Urinary bladder (tissue), 4 donors: ENCODE results near the gene IRAK1BP1. TPM values are rescaled to one million over a fixed set of nuclear protein-coding genes. Genes with fewer than 3 reads are reported as not detected.
"Not testable (repeated sequence)": the region's sequence is repeated elsewhere in the genome, so short reads cannot be mapped to it uniquely, and the experiment has no call there.

Experiments
- DNase-seq: peaks from one replicate; pipeline ENCODE4 v3.0.0-alpha.2; 2015; ENCODE audit errors: extremely low spot score
- H3K27ac ChIP-seq: one replicate; pipeline ENCODE4 v1.5.1; 2013; ENCODE audit warnings: low read depth, mild to moderate bottlenecking, moderate library complexity
- H3K36me3 ChIP-seq: one replicate; pipeline ENCODE4 v1.6.1; 2013; ENCODE audit warnings: mild to moderate bottlenecking, moderate library complexity; ENCODE audit not compliant: insufficient read depth
- H3K4me1 ChIP-seq: one replicate; pipeline ENCODE4 v1.6.1; 2013; ENCODE audit warnings: mild to moderate bottlenecking, moderate library complexity; ENCODE audit not compliant: insufficient read depth
- H3K4me3 ChIP-seq: one replicate; pipeline ENCODE4 v1.5.1; 2013; ENCODE audit warnings: low read depth, low read length
- WGBS: extraction: QIAGEN DNeasy Blood & Tissue Kit; methylation state at CpG from one replicate; pipeline ENCODE4 v1.1.7; 2013; 5-methylcytosine and 5-hydroxymethylcytosine counted together
- polyA plus RNA-seq: library from polyadenylated mRNA; stranded (reverse); fragments of 200-250 nt; gene quantifications from one replicate; pipeline ENCODE4 v1.2.3, GENCODE V29; 2013
- total RNA-seq: library from RNA; depleted of rRNA; stranded (reverse); fragments of >200 nt; gene quantifications from one replicate; pipeline ENCODE4 v1.2.3, GENCODE V29; 2014
- donor health status: healthy with polysubstance abuse.
- donor health status: healthy.

The IRAK1BP1 gene
- total and polyA plus RNA-seq, 2 donors: 2.7 to 25.4 TPM

DNA sequence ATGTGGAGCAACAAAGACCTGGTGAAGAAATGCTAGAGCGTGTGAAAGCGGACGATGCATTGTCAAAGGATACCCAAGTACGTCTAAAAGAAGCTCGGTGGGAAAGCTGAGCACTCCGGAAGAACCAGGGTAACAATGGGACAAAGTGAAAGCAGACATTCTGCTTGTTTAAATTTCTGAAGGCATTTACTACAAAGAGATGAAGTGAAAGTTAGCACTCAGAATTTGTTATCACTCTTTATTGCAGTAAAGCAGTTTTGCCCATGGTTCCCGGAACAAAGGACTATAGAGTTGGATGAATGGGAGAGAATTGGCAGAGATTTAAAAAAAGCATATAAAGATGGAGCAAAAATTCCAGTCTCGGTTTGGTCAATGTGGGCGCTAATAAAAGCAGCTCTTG is 12.8 kb upstream of the IRAK1BP1 start:
- no peaks in the 10 kb centered on the region for H3K4me1 ChIP-seq
- WGBS: 89% methylated on average over 9 of the region's 9 CpGs

DNA sequence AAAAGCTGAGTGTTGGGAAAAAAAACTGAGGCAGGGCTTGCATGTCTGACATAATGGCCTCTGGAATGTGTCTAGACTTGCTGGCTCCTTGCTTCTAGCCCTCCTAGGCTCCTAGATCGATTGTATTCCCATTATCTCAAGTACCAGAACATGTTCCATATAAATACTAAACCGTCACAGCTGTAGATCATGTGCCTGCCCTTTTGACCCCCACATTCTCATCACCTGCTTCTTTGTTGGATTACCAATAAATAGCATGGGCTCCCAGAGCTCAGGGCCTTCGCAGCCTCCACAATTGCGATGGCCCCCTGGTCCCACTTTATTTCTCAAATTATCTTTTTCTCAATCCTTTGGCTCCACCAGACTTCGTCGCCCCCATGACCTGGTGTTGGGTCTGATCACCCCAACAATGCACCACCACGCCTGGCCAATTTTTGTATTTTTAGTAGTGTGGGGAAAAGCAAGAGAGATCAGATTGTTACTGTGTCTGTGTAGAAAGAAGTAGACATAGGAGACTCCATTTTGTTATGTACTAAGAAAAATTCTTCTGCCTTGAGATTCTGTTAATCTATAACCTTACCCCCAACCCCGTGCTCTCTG is 8.9 kb upstream of the IRAK1BP1 start:
- H3K36me3 ChIP-seq: not testable (repeated sequence)
- 91% methylated on average over 7 of the region's 8 CpGs for WGBS

More for the DNA sequence above, 12.8 kb upstream of the IRAK1BP1 start:
- Histone ChIP-seq H3K4me3 (no peak overlapping the region), H3K27ac (no peak overlapping the region), H3K36me3 (no peaks in the 10 kb centered on the region)
- no peak for DNase-seq

DNA sequence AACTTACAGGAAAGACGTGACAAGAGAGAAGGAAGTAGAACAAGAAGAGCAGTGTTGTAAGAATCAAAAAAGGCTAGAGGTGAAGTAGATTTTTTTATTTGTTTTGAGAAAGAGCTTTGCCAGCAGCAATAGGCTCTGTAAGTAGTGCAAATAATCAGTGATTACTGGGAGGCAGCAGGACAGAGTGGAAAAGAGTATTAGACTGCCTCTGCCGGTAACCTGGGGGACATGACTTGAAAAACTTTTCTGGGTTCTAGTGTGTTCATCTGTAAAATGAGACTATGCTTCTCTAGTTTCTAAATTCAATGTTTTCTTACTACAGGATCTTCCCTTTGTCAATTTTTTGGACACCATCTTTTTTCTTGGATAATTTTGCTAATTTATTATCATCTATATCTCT is 5.8 kb upstream of the IRAK1BP1 start:
- Histone ChIP-seq H3K27ac (no peak overlapping the region), H3K4me3 (no peak overlapping the region), H3K4me1 (no peaks in the 10 kb centered on the region), H3K36me3 (no peaks in the 10 kb centered on the region)
- WGBS: 72% methylated on average over 2 of the region's 2 CpGs
- DNase-seq: no peak

More for the DNA sequence above, 8.9 kb upstream of the IRAK1BP1 start:
- H3K27ac ChIP-seq, H3K4me3 ChIP-seq, H3K4me1 ChIP-seq, DNase-seq: not testable (repeated sequence)

DNA sequence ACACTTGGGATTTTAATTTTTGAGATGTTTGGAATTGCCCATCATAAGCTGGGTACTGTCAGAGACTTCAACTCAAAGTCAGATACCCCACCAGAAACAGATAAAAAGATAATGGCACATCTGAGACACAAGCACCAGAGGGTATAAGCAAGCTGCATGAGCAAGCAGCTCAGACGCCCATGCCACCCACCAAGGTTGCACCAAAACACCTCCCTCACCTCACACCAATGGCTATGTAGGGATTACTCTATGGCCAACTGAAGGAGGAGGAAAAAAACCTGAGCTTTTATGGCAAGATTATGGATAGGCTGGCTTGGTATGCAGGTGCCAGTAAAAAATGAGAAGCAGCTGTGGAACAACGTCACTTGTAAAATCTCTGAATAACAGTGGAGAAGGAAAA is 3.8 kb upstream of the IRAK1BP1 start:
- no peak overlapping the region for H3K4me3 ChIP-seq
- H3K36me3 ChIP-seq: no peaks in the 10 kb centered on the region
- no peaks in the 10 kb centered on the region for H3K4me1 ChIP-seq
- 59% methylated on average over 2 of the region's 2 CpGs for WGBS
- no peak overlapping the region for H3K27ac ChIP-seq
- DNase-seq: no peak

DNA sequence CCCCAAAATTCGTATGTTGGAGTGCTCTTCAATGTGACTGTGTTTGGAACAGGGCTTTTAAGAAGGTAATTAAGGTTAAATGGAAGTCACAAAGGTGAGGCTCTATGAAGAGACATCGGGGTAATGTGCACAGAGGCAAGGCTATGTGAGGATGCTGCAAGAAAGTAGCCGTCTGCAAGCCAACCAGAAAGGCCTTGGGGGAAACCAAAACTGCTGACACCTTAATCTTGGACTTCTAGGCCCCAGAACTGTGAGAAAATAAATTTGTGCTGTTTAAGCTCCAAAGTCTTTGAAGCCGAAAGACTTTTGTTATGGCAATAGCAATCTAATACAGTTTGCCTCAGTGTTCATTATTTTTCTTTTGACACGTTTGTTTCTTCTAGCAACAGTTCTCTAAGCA is 2.4 kb upstream of the IRAK1BP1 start:
- no peaks in the 10 kb centered on the region for H3K36me3 ChIP-seq
- 88% methylated on average over 5 of the region's 5 CpGs for WGBS
- DNase-seq: no peak
- H3K27ac ChIP-seq: no peak overlapping the region
- H3K4me1 ChIP-seq: no peaks in the 10 kb centered on the region
- H3K4me3 ChIP-seq: no peak overlapping the region

DNA sequence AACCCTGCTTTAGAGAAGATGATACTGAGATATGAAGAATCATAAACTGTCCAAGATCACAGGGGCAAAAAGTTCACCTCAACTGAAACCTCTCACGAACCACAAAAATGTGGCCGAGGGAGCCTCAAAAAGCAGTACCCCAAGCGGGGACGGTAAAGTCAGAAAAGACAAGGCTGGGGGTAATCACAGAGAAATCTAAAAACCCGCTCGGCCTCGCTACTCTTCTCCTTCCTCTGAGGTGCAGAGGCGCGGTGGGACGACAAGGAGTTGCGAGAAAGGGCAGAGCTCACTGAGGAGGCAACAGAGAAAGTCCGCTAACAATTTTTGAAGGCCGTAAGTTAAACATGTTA is 356 bp upstream of the IRAK1BP1 start:
- H3K4me3 ChIP-seq: peak overlapping the region; percentile 92
- WGBS: 1% methylated on average over 13 of the region's 13 CpGs
- DNase-seq: no peak
- no peak overlapping the region for H3K27ac ChIP-seq
- no peaks in the 10 kb centered on the region for H3K36me3 ChIP-seq
- no peaks in the 10 kb centered on the region for H3K4me1 ChIP-seq

DNA sequence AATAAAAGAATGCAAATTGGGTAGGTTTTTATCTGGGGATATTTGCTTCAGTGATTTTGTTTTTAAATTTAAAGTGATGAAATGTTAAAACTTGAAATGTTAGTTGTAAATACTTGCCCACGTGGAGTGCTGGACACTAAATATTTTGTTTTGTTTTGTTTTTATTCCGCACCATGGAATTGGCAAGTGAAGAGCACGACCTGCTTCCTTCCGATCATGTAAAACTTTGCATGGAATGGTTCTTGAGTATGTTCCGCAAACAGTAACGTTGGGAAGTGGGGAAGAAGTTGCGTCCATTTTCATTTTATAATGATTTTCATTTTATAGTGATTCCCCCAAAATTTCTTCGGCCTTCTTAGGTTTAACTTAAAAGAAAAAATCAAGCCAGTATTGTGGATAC is 765 bp downstream of the IRAK1BP1 start:
- Histone ChIP-seq H3K4me3 (peak overlapping the region; percentile 92), H3K27ac (no peak overlapping the region), H3K36me3 (no peaks in the 10 kb centered on the region), H3K4me1 (no peaks in the 10 kb centered on the region)
- WGBS: 24% methylated on average over 8 of the region's 8 CpGs
- DNase-seq: peak; percentile 0

DNA sequence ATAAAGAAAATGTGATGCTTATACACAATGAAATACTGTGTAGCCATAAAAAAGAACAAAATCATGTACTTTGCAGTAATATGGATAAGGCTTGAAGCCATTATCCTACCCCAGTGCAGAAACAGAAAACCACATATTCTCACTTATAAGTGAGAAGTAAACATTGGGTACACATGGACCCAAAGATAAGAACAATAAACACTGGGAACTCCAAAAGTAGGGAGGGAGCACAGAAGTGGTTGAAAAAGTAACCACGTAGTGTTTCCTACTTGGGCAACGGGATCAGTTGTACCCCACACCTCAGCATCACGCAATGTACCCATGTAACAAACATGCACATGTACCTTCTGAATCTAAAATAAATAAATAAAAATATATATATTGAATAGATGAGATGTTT is 8.2 kb downstream of the IRAK1BP1 start:
- no peaks in the 10 kb centered on the region for H3K4me1 ChIP-seq
- DNase-seq: no peak
- no peak overlapping the region for H3K27ac ChIP-seq
- no peaks in the 10 kb centered on the region for H3K36me3 ChIP-seq
- no peak overlapping the region for H3K4me3 ChIP-seq
- 96% methylated on average over 3 of the region's 3 CpGs for whole genome bisulfite sequencing

DNA sequence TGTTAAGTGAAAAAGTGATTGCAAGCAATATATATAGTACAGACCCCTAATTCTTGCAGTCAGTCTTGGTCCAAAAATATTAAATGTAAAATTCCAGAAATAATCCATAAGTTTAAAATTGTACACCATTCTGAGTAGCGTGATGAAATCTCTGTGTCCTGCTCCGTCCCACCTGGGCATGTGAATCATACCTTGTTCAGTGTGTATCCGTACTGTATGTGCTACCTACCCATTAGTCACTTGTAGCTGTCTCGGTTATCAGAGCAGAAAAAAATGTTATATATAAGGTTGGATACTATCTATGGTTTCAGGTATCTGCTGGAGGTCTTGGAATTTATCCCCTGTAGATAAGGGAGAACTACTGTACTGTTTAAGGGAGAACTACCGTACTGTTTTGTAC is 16.3 kb downstream of the IRAK1BP1 start:
- H3K4me3 ChIP-seq: no peak overlapping the region
- DNase-seq: no peak
- no peak overlapping the region for H3K27ac ChIP-seq
- 91% methylated on average over 5 of the region's 5 CpGs for WGBS
- H3K36me3 ChIP-seq: no peaks in the 10 kb centered on the region
- no peaks in the 10 kb centered on the region for H3K4me1 ChIP-seq

DNA sequence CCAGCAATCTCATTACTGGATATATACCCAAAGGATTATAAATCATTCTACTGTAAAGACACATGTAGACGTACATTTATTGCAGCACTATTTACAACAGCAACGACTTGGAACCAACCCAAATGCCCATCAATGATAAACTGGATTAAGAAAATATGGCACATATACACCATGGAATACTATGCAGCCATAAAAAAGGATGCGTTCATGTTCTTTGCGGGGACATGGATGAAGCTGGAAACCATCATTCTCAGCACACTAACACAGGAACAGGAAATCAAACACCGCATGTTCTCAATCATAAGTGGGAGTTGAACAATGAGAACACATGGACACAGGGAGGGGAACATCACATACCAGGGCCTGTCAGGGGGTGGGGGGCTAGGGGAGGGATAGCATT is 22.6 kb downstream of the IRAK1BP1 start:
- not testable (repeated sequence) for H3K27ac ChIP-seq, H3K4me3 ChIP-seq, H3K4me1 ChIP-seq, DNase-seq, H3K36me3 ChIP-seq
- whole genome bisulfite sequencing: 94% methylated on average over 5 of the region's 5 CpGs

DNA sequence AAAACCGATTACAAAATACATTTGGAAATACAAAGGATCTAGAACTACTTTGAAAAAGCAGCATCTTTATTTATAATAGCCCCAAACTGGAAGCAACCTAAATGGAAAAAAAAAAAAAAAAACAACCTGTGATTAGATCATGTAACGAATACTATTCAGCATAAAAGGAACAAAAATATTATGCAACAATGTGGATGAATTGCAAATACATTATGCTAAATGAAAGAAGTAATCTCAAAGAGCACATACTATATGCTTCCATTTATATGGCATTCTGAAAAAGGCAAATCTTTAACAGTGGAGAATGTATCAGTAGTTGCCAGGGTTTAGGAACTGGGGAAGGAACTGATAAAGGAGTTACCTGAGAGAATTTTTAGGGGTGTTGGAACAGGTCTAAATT is 28.9 kb downstream of the IRAK1BP1 start:
- DNase-seq: no peak
- Histone ChIP-seq H3K27ac (no peak overlapping the region), H3K36me3 (no peaks in the 10 kb centered on the region), H3K4me3 (no peak overlapping the region), H3K4me1 (no peaks in the 10 kb centered on the region)
- WGBS: 95% methylated on average over 2 of the region's 2 CpGs

DNA sequence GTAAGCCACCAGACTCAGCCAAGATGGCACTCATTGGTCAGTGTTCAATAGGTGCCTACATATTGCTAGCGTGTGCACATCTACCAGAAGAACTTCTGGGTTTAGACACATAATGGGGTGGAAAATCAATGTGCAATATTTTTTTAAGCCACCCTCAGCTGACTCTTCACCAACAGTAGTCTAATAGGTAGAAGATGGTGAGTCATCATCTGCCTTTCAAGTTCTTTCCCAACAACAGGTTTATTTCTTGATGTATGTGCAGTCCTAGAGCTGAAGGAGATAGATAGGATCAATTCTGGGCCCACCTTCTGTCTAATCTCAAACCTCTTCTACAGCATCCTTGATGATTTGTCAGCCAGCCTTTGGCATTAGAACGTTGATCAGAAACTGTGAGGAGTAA is 41.3 kb downstream of the IRAK1BP1 start:
- WGBS: 86% methylated on average over 2 of the region's 2 CpGs
- no peak overlapping the region for H3K27ac ChIP-seq
- no peaks in the 10 kb centered on the region for H3K4me1 ChIP-seq
- DNase-seq: no peak
- H3K4me3 ChIP-seq: no peak overlapping the region
- H3K36me3 ChIP-seq: no peaks in the 10 kb centered on the region

DNA sequence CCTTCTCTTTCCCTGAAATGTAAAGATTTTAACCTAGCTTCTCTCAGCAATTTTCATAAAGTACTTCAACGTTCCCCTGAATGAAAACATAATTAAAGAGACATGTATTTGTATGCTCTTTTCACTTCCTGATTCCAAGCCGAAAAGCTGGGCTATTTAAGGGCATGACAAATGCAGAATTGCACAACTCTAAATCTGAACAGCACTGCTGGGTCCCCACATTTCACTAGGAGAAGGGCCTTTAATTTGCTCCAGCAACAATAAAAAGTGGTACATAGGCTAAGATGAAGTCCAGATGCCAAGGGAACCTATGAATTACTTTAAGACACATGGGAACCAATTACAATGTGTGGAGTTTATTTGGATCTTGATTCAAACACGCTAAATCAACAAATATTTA is 42.0 kb downstream of the IRAK1BP1 start:
- no peak overlapping the region for H3K4me3 ChIP-seq
- DNase-seq: no peak
- H3K36me3 ChIP-seq: no peaks in the 10 kb centered on the region
- 48% methylated on average over 3 of the region's 3 CpGs for WGBS
- no peak overlapping the region for H3K27ac ChIP-seq
- no peaks in the 10 kb centered on the region for H3K4me1 ChIP-seq

DNA sequence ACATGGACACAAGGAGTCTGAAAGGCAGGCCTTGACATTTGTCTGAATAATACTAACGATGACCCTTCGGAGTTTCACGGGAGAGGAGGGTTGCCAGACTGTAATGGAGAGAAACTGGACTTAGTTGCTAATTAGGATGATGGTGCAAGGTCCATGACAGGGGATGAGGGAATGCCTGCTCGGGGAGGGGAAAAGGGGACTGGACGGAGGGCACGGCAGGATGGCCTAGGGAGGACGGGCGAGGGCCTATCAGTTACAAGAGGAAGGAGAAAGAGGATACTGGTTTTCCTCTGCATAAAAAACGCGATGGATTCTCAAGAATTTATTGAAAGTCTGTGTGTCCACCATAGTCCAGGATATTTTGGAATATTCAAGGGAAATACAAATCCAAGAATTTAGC is 42.7 kb downstream of the IRAK1BP1 start:
- Histone ChIP-seq H3K4me1 (no peaks in the 10 kb centered on the region), H3K36me3 (no peaks in the 10 kb centered on the region), H3K27ac (no peak overlapping the region), H3K4me3 (no peak overlapping the region)
- no peak for DNase-seq
- 85% methylated on average over 10 of the region's 10 CpGs for WGBS

DNA sequence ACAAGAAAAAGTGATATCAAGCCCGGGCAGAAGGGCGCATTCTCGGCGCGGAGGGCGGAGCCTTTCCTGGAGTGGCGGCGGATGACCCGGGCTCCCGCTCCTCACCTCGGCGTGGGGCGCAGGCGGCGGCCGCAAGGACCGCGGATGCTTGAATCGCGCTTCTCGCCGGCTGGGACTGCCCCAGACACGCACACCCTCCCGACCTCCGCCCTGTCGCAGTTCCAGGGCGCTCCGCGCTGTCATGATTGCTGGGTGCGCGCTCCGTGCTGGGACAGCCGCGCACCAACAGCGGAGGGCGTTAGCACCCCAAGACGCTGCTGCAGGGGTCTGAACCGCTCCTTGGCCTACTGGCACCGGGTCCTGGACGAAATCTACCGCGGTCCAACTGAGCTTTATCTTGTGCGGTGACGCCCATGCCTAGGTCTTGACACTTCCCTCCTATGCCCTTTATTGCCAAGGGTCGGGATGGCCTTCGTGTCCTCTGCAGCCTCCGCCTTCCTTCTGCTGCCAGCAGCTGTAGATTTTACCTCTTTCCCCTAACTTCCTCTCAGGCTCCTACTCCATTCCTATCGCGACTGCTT is 43.3 kb downstream of the IRAK1BP1 start:
- Histone ChIP-seq H3K27ac (no peak overlapping the region), H3K4me3 (peak overlapping the region; percentile 36), H3K36me3 (no peaks in the 10 kb centered on the region), H3K4me1 (no peaks in the 10 kb centered on the region)
- no peak for DNase-seq
- WGBS: 3% methylated on average over 49 of the region's 49 CpGs
